Measurements from ENCODE around the gene IFI16. TPM values are rescaled to one million over a fixed set of nuclear protein-coding genes. Genes with fewer than 3 reads are reported as not detected.

Gene IFI16
- total and polyA plus RNA-seq, 2 donors (not counting 3 experiments of a cell fraction or from before 2014, with no cell fraction given) = 52.8 to 183 TPM

Other genes with a start within 250 kb of the IFI16 start
- not detected in 2 replicates for gene OR6N1, start 237.7 kb upstream of the IFI16 start, total RNA-seq
- not detected in 2 replicates for gene OR6N1, start 237.7 kb upstream of the IFI16 start, polyA plus RNA-seq
- not detected in 2 replicates for gene OR6N2, start 228.7 kb upstream of the IFI16 start, total RNA-seq
- gene OR6N2, start 228.7 kb upstream of the IFI16 start, polyA plus RNA-seq = not detected in 2 replicates
- gene MNDA, start 178.6 kb upstream of the IFI16 start, total RNA-seq = not detected in 2 replicates
- gene MNDA, start 178.6 kb upstream of the IFI16 start, polyA plus RNA-seq = not detected in 2 replicates
- gene PYHIN1, start 78.4 kb upstream of the IFI16 start, total RNA-seq = not detected in 2 replicates
- not detected in 2 replicates for gene PYHIN1, start 78.4 kb upstream of the IFI16 start, polyA plus RNA-seq
- gene AIM2, start 66.9 kb downstream of the IFI16 start, total RNA-seq = not detected in 2 replicates
- not detected in 2 replicates for gene AIM2, start 66.9 kb downstream of the IFI16 start, polyA plus RNA-seq
- gene CADM3, start 161.7 kb downstream of the IFI16 start, total RNA-seq = 2.7 and 4.1 TPM in 2 replicates
- 6.0 and 6.9 TPM in 2 replicates for gene CADM3, start 161.7 kb downstream of the IFI16 start, polyA plus RNA-seq
- 0.15 and 0.85 TPM in 2 replicates for gene ACKR1, start 195.0 kb downstream of the IFI16 start, total RNA-seq
- gene ACKR1, start 195.0 kb downstream of the IFI16 start, polyA plus RNA-seq = 1.3 and 1.4 TPM in 2 replicates

All from endothelial cell of umbilical vein (primary cell).